ENCODE measurements around the gene EPX. TPM values are rescaled to one million over a fixed set of nuclear protein-coding genes. Genes with fewer than 3 reads are reported as not detected.

Gene EPX
- total RNA-seq, 1 experiment from 2014 or later, result not detected

DNA sequence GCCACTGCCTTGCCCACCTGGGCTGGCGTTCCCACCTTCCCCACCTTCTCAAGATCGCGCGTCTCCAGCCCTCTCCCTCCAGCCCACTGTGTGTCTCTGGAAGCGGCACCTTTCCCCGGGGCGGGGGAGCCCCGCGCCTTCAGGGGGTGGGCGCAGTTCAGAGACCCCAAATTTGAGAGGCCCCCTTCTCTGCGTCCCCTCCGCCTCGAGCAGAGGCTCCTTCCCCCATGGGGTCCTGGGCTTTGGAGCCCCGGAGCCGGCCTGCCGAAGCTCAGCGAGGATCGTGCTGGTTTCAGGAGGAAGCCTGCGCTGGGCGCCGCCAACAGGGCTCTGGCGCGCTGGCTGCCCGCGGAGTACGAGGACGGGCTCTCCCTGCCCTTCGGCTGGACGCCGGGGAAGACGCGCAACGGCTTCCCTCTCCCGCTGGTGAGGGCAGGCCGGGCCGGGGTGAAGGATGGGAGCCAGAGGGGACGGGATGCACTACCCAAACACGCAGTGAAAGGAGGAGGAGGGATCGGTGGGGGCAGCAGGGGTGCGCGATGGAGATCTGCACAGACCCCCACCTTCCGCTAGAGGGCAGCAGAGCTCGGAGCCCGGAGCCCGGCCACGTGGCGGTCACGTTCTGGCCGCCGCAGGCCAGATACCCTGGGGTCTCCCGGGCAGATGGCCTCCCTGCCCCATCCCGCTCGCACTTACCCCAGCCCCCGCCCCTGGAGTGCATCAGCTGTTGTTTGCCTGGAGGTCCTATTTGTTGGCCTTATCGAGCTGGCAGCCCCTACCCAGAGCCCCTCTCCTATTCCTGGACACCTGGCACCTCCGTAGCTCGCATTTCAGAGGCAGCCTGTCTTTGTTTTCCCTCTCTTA, 57.0 kb downstream of the EPX start (continued):
- TF ChIP-seq ATF3 (IDR thresholded peaks at IDR 0.05), result no peak
- TF ChIP-seq ZNF274 (IDR thresholded peaks at IDR 0.05; ENCODE audit: low read depth, low read length), result no peak

DNA sequence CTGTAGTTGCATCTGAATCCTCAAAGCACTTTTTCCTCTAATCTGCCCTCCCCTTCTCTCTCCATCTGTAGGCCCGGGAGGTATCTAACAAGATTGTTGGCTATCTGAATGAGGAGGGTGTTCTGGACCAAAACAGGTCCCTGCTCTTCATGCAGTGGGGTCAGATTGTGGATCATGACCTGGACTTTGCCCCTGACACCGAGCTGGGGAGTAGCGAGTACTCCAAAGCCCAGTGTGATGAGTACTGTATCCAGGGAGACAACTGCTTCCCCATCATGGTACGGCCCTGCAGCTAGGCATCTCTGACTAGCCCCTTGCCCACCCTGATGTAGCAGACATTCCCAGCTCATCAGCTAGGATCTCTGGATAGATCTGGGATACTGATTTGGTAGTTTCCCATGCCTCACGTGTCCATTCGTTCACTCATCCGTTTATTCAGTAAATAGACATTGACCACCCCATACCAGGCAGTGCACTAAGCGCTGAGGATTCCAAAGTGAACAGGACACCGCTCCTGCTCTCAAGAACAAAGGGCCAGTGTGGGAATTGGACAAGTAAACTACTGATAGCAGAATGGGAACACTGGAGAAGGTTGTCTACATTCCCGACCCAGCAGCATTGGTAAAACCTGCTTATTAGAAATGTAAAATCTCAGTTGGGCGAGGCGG, 58.0 kb downstream of the EPX start:
- no peak overlapping the region for H3K9ac ChIP-seq (ENCODE audit: low read length)
- no peaks in the 10 kb centered on the region for H3K9me2 ChIP-seq (ENCODE audit: insufficient read depth)
- H3K9me3 ChIP-seq (ENCODE audit: control insufficient read depth in 1 of 2, insufficient read depth in 1 of 2, low read depth in 1 of 2, low read length in 2 of 2), result no peaks in the 10 kb centered on the region
- no peak for ATAC-seq
- no peak for TF ChIP-seq YY1 (IDR thresholded peaks at IDR 0.05; ENCODE audit: extremely low read depth, insufficient replicate concordance, low read depth, low read length)
- no peak for TF ChIP-seq EGR1 (IDR thresholded peaks at IDR 0.05; ENCODE audit: low read depth)
- no peak for TF ChIP-seq CBX3 (IDR thresholded peaks at IDR 0.05; ENCODE audit: low read depth)
- no peak for TF ChIP-seq EZH2 (IDR thresholded peaks at IDR 0.05)
- no peak for TF ChIP-seq SRF (IDR thresholded peaks at IDR 0.05; ENCODE audit: low read depth)
- TF ChIP-seq EZH2phosphoT487 (IDR thresholded peaks at IDR 0.05; ENCODE audit: borderline replicate concordance), result no peak
- no peak for TF ChIP-seq ZFX (IDR thresholded peaks at IDR 0.05)
- TF ChIP-seq CEBPB (IDR thresholded peaks at IDR 0.05; ENCODE audit: low read depth), result no peak
- TF ChIP-seq SIN3A (IDR thresholded peaks at IDR 0.05; ENCODE audit: low read depth), result no peak
- no peak for TF ChIP-seq POLR2A (IDR thresholded peaks at IDR 0.05; ENCODE audit: borderline replicate concordance, extremely low read depth, insufficient read depth, insufficient read length)
- TF ChIP-seq SP1 (IDR thresholded peaks at IDR 0.05; ENCODE audit: low read depth), result no peak
- no peak for TF ChIP-seq ATF3 (IDR thresholded peaks at IDR 0.05)
- no peak for TF ChIP-seq FOSL1 (IDR thresholded peaks at IDR 0.05; ENCODE audit: low read depth)
- ChIA-PET POLR2A (interaction anchor here (1.0 kb wide), 1 partner anchor 14 kb away, joined by 3 read pairs; no protein-coding TSS in a partner anchor), RAD21 (ENCODE audit: low non-redundant PET in 1 of 2, low total read pairs in 2 of 2, uncharacterized antibody in 2 of 2, unreplicated experiment in 2 of 2) (interaction anchor here in 1 of 2 experiments (0.8 kb wide), 1 partner anchor 51 kb away, joined by 3 read pairs; no protein-coding TSS in a partner anchor), CTCF (interaction anchor here (0.7 to 1.9 kb wide), 12 partner anchors 8 to 196 kb away, joined by 3 to 12 read pairs (median 3); partner anchors contain the start of gene RNF43)
- H3K4me3 ChIP-seq (replicated peaks in 1 of 2; ENCODE audit: low read depth in 1 of 2, low read length in 2 of 2), result no peak overlapping the region
- no peak for DNase-seq (ENCODE audit: low read depth, low spot score)
- intact Hi-C loops (cut with micrococcal nuclease), result no loop called here
- no peaks in the 10 kb centered on the region for H3K36me3 ChIP-seq (ENCODE audit: control insufficient read depth in 1 of 2, insufficient read depth in 2 of 2, low read length in 2 of 2)
- no TSS peak for BruUV-seq (replicated peaks)
- peak overlapping the region; percentile 85 for H2AFZ ChIP-seq (ENCODE audit: low read depth, low read length, poor library complexity, severe bottlenecking)
- H4K20me1 ChIP-seq (ENCODE audit: insufficient read depth), result no peaks in the 10 kb centered on the region
- H3K27ac ChIP-seq (ENCODE audit: low read depth, low read length), result no peak overlapping the region
- H3K27me3 ChIP-seq (ENCODE audit: insufficient read depth, low read length), result no peaks in the 10 kb centered on the region
- no peak overlapping the region for H3K4me2 ChIP-seq (ENCODE audit: low read length)
- H3K79me2 ChIP-seq (ENCODE audit: insufficient read depth, low read length), result no peaks in the 10 kb centered on the region
- H3K4me1 ChIP-seq (ENCODE audit: control insufficient read depth in 1 of 2, insufficient read depth in 2 of 2, low read length in 2 of 2), result peaks cover 0 to 11% of the 10 kb centered on the region in 2 experiments; a peak in 2 of 4 replicates
